ENCODE data around the gene CMTR1. TPM values are rescaled to one million over a fixed set of nuclear protein-coding genes. Genes with fewer than 3 reads are reported as not detected.

CMTR1 gene
- 10 to 100 TPM; 21.4 to 43.1 (median 29.3) TPM for total RNA-seq

GRCh38 chr6:37432916-37433656 is at the start of gene CMTR1:
CMTR1 (plus strand) TSS chr6:37433221; CDS start chr6:37435630, 2,409 bp downstream.
- no peak for TF ChIP-seq CTCF (IDR thresholded peaks at IDR 0.05; ENCODE audit: low read depth)

GRCh38 chr6:37388578-37388977 is 44.4 kb upstream of the CMTR1 start:
- no peak for TF ChIP-seq CTCF (IDR thresholded peaks at IDR 0.05; ENCODE audit: low read depth)

DNA sequence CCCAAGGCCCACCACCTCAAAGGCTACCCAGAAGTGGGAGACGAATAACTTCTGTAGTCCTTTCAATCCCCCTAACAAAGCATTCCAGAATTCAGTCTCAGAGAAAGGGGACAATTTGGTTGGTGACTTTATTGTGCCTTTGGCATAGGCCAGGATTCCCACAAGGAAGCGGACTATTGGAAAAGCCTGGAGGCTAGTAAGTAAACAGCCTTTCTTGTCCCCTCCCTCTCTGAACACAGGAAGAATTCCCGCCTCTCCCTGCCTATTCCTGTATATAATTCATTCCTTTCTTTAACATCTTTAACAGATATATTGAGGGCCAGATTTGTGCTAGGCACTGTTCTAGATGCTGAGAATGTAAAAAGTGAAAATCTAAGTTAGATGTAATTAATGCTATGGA is 43.2 kb upstream of the CMTR1 start:
- TF ChIP-seq CTCF (IDR thresholded peaks at IDR 0.05; ENCODE audit: low read depth), result no peak

DNA sequence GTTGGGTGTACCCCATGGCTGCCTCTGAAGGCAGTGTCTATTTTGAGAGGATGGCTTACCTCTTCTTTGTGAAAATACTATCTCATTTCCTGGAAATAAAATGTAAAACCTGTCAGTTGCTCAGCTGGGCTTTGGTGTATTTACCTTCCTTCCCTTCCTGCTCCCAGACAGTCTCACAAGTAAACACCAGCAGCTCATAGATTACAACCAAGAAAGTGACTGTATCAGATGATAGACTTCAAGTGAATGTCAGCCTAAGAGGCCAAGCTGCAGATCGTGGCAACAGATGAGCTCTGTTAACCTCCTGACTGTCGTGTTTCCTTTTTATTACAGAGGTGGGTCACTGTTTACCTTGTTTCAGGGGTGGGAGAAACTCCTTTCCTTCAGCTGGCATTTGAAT is 41.9 kb upstream of the CMTR1 start:
- TF ChIP-seq CTCF (IDR thresholded peaks at IDR 0.05; ENCODE audit: low read depth), result no peak

GRCh38 chr6:37392821-37393220 is 40.2 kb upstream of the CMTR1 start:
- TF ChIP-seq CTCF (IDR thresholded peaks at IDR 0.05; ENCODE audit: low read depth), result no peak

- TF ChIP-seq CTCF (IDR thresholded peaks at IDR 0.05; ENCODE audit: low read depth), result no peak
Observed at GRCh38 chr6:37393381-37393929, 39.6 kb upstream of the CMTR1 start.

DNA sequence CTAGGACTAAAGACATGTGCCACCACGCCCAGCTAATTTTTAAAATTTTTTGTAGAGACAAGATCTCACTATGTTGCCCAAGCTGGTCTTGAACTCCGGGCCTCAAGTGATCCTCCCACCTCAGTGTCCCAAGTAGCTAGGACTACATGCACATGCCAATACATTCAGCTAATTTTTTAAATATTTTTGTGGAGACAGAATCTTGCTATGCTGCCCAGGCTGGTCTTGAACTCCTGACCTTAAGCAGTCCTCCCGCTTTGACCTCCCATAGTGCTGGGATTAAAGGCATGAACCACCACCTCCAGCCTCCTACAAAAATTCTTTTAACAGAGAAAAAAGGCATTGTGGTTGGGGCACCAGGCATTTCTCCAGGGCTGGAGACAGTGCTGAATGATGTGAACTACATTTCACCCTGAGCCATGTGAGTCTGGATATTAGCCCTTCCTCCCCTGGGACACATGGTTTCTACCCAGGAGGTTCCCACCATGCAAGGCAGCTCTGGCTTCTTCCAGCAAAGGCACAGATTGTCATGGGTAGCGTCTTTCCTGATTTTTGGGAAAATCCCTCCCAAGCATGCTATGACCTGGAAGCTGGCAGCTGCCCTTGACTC is 36.3 kb upstream of the CMTR1 start:
- TF ChIP-seq CTCF (IDR thresholded peaks at IDR 0.05; ENCODE audit: low read depth), result no peak

Measured in subcutaneous adipose tissue (tissue), 4 donors.